A673 (cell line): Measurements from ENCODE around the gene VPS16. TPM values are rescaled to one million over a fixed set of nuclear protein-coding genes. Genes with fewer than 3 reads are reported as not detected.

Experiments
- BruUV-seq: library from RNA; stranded (reverse); fragments of 400-500 nt; replicated peaks from 2 replicates; lab custom pipeline; 2021; lab: Mats Ljungman, UMichigan
- CTCF ChIA-PET: fragments of 300-600 bp; sonication (Branson Sonifier 250); formaldehyde crosslinking; loops from one replicate; lab custom pipeline; 2022; ENCODE audit warnings: antibody characterized with exemption; lab: Charles Lee
- POLR2A ChIA-PET: fragments of 300-600 bp; sonication (Branson Sonifier 250); formaldehyde crosslinking; loops from one replicate; lab custom pipeline; 2022; ENCODE audit warnings: antibody characterized with exemption; ENCODE audit not compliant: low non-redundant PET; lab: Charles Lee
- DNase-seq: peaks from one replicate; pipeline ENCODE4 v3.0.0-alpha.2; 2015; ENCODE audit warnings: low spot score
- H3K27ac ChIP-seq: fragments of 200-600 bp; sonication (generic); 2 replicates; pipeline ENCODE4 v1.5.1; 2016; ENCODE audit warnings: mixed run types, low read depth, mild to moderate bottlenecking, mixed read lengths, antibody characterized with exemption, low read length; ENCODE audit not compliant: poor library complexity, severe bottlenecking
- H3K27me3 ChIP-seq: fragments of 200-600 bp; sonication (generic); replicated peaks from 2 replicates; pipeline ENCODE4 v1.6.1; 2017; ENCODE audit warnings: mixed run types, low read depth, mild to moderate bottlenecking, mixed read lengths, antibody characterized with exemption, low read length; ENCODE audit not compliant: insufficient read depth, poor library complexity
- H3K36me3 ChIP-seq: fragments of 200-600 bp; sonication (generic); 2 replicates; pipeline ENCODE4 v1.6.1; 2016; ENCODE audit warnings: mixed run types, mild to moderate bottlenecking, mixed read lengths, antibody characterized with exemption, low read length; ENCODE audit not compliant: insufficient read depth, poor library complexity, severe bottlenecking
- H3K4me1 ChIP-seq: fragments of 200-600 bp; sonication (generic); 2 replicates; pipeline ENCODE4 v1.6.1; 2017; ENCODE audit warnings: mixed run types, mild to moderate bottlenecking, mixed read lengths, antibody characterized with exemption, low read length; ENCODE audit not compliant: insufficient read depth, poor library complexity, severe bottlenecking
- H3K4me3 ChIP-seq: fragments of 200-600 bp; sonication (generic); 2 replicates; pipeline ENCODE4 v1.5.1; 2016; ENCODE audit warnings: low read depth, mixed run types, mild to moderate bottlenecking, mixed read lengths, low read length; ENCODE audit not compliant: poor library complexity, severe bottlenecking
- H3K9me3 ChIP-seq: fragments of 200-600 bp; sonication (generic); 2 replicates; pipeline ENCODE4 v1.6.1; 2016; ENCODE audit warnings: mixed run types, low read depth, mild to moderate bottlenecking, mixed read lengths, antibody characterized with exemption, low read length; ENCODE audit not compliant: poor library complexity, severe bottlenecking
- EZH2 ChIP-seq: fragments of 200-600 bp; sonication (generic); IDR thresholded peaks from 2 replicates; pipeline ENCODE4 v1.6.1; 2017; ENCODE audit warnings: borderline replicate concordance, low read depth, mild to moderate bottlenecking, mixed read lengths, antibody characterized with exemption, low read length; ENCODE audit not compliant: poor library complexity, severe bottlenecking
- intact Hi-C: fragments of 100-400 bp; cut with micrococcal nuclease; formaldehyde crosslinking; loops from one replicate; pipeline ENCODE4 v1.10.0; 2022; ENCODE audit not compliant: unreplicated experiment
- total RNA-seq: library from RNA; stranded (reverse); gene quantifications from 2 replicates; pipeline ENCODE4 v1.2.3, GENCODE V29; 2021
- TF ChIP-seq, protein P1 (sequence below): fragments of 300-800, 200-600 bp; sonication (generic); conservative IDR thresholded peaks from 2 replicates; pipeline ENCODE4 v1.5.1; 2017; ENCODE audit warnings: low read depth, mild to moderate bottlenecking, antibody characterized with exemption, low read length, moderate library complexity, mixed read lengths

Gene VPS16
- total RNA-seq, 1 experiment from 2014 or later = 37.8 TPM

DNA sequence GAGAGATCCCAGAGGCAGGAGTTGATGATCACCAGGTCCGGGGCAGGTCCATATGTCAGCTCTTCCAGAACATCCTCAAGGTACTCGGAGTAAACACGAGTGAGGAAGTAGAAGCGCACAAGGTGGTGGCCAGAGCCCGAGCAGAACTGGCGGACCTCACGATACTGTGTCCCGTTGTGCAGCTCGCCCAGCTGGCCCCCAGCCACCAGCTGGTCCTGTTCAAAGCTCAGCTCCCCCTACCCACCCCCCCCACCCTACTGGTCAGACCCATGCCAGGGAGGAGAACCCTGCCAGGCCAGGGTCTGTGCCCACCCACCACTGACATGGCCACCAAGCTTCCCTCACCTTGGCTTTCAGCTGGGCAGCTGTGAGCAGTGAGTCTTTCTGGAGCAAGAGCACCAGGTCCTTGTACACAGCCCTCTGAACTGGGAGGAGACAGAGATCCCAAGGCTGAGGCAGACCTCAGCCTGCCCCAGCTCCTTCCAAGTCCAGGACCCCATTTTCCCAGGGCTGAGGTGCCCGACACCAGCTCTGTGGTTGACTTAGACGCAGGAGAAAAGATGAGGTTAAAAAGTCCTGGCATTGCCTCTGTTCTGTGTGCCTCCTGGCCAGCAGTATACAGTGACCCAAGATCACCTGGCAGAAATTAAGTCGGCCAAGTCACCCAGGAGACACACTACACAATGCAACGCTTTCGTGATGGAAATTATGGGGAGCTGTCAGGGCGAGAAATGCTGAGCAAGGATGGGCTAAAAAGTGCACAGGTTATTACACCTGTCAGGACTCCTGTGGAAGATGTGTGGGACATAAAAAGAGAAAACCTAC is 1.5 kb upstream of the VPS16 start:
- Histone ChIP-seq H3K4me1 (peaks cover 15% of the 10 kb centered on the region), H3K27me3 (no peaks in the 10 kb centered on the region), H3K27ac (no peak overlapping the region), H3K36me3 (peaks cover 8% of the 10 kb centered on the region), H3K4me3 (no peak overlapping the region), H3K9me3 (no peaks in the 10 kb centered on the region)
- no TSS peak for BruUV-seq
- intact Hi-C loops = no loop called here
- CTCF ChIA-PET = no interaction called here
- POLR2A ChIA-PET = no interaction called here
- TF ChIP-seq, protein P1, sequence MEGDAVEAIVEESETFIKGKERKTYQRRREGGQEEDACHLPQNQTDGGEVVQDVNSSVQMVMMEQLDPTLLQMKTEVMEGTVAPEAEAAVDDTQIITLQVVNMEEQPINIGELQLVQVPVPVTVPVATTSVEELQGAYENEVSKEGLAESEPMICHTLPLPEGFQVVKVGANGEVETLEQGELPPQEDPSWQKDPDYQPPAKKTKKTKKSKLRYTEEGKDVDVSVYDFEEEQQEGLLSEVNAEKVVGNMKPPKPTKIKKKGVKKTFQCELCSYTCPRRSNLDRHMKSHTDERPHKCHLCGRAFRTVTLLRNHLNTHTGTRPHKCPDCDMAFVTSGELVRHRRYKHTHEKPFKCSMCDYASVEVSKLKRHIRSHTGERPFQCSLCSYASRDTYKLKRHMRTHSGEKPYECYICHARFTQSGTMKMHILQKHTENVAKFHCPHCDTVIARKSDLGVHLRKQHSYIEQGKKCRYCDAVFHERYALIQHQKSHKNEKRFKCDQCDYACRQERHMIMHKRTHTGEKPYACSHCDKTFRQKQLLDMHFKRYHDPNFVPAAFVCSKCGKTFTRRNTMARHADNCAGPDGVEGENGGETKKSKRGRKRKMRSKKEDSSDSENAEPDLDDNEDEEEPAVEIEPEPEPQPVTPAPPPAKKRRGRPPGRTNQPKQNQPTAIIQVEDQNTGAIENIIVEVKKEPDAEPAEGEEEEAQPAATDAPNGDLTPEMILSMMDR = no peak
- no peak for TF ChIP-seq EZH2
- no peak for DNase-seq

DNA sequence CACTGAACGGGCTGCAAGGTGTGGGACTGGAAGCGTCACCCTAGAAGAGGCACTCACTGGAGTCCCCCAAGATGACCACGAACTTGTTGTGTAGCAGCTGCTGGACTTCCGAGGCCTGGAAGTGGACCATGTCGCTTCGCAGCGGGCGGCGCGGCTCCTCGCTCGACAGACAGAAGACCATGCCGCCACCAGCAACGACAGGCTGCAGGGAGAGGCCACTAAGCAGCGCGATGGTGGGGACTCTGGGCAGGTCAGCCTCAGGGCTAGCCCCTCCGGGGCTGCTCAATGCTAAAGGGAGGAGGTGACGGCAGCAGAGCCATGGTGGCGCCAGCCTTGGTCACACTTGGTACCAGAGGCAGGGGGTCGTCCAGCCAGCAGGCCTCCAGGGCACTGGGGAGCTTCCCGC is 810 bp upstream of the VPS16 start:
- H3K27ac ChIP-seq = peak overlapping the region; percentile 94
- no TSS peak for BruUV-seq
- H3K9me3 ChIP-seq = no peaks in the 10 kb centered on the region
- CTCF ChIA-PET = no interaction called here
- TF ChIP-seq EZH2 = no peak
- TF ChIP-seq, protein P1 = no peak
- intact Hi-C loops = no loop called here
- H3K27me3 ChIP-seq = no peaks in the 10 kb centered on the region
- POLR2A ChIA-PET = no interaction called here
- H3K4me1 ChIP-seq = peaks cover 15% of the 10 kb centered on the region
- peaks cover 8% of the 10 kb centered on the region for H3K36me3 ChIP-seq
- H3K4me3 ChIP-seq = peak overlapping the region; percentile 70
- no peak for DNase-seq

DNA sequence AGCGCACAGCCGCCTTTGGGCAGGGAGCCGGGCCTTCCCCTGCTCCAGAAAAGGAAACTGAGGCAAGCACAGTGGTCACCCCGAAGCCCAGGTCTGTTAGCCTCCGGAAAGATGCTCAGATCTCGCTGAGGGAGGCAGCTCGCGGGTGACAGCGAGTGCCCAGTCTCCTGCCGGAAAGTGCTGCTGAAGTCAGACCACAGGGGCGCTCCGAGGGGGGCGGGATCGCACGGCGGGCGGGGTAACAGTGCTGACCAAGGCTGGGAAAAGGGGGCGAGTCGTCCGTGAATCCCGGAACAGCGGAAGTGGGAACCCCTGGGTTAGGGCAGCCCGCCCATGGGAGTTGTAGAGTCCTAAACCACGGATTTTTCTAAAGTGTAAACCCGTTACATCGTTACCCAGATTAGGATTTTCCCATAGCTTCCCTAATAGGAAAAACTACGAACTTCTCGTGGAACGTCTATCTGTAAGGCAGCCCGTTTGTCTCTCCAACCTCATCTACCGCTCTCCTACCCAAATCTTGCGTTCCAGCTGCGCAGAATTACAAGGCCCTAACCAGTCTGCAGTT is 504 bp downstream of the VPS16 start:
- BruUV-seq = TSS peak; percentile 74
- peak; percentile 46 for DNase-seq
- ChIA-PET CTCF (no interaction called here), POLR2A (no interaction called here)
- Histone ChIP-seq H3K4me3 (peak overlapping the region; percentile 70), H3K9me3 (no peaks in the 10 kb centered on the region), H3K27ac (peak overlapping the region; percentile 35), H3K4me1 (peaks cover 15% of the 10 kb centered on the region), H3K27me3 (no peaks in the 10 kb centered on the region), H3K36me3 (peaks cover 8% of the 10 kb centered on the region)
- intact Hi-C loops = no loop called here
- TF ChIP-seq, protein P1 = no peak
- TF ChIP-seq EZH2 = no peak
